Panc1 (cell line): Measurements from ENCODE around the gene FAM83E. TPM values are rescaled to one million over a fixed set of nuclear protein-coding genes. Genes with fewer than 3 reads are reported as not detected.

ENCODE experiments used
- ATAC-seq: fragments of 200-7000 bp; cut with Tn5 transposase; 2 replicates; pipeline ENCODE4 v1.9.1; 2020; ENCODE audit warnings: mild to moderate bottlenecking, moderate library complexity
- BruUV-seq: library from RNA; stranded (reverse); fragments of 400-500 nt; replicated peaks from 2 replicates; lab custom pipeline; 2021; lab: Mats Ljungman, UMichigan
- CTCF ChIA-PET: fragments of 300-600 bp; sonication (Branson Sonifier 250); formaldehyde crosslinking; loops from one replicate; lab custom pipeline; 2022; ENCODE audit warnings: antibody characterized with exemption; lab: Charles Lee
- POLR2A ChIA-PET: fragments of 300-600 bp; sonication (Branson Sonifier 250); formaldehyde crosslinking; loops from one replicate; lab custom pipeline; 2022; ENCODE audit warnings: antibody characterized with exemption; lab: Charles Lee
- DNase-seq: peaks from one replicate; pipeline ENCODE4 v3.0.0-alpha.2; 2010; ENCODE audit warnings: low read depth, low spot score
- H3K27ac ChIP-seq: 2 replicates; pipeline ENCODE4 v1.5.1; 2011; ENCODE audit warnings: mild to moderate bottlenecking, low read length, inconsistent platforms
- H3K27me3 ChIP-seq: fragments of 200-500 bp; sonication (Bioruptor generic); 2 replicates; pipeline ENCODE4 v1.6.0; 2014; ENCODE audit warnings: low read length, inconsistent platforms; ENCODE audit not compliant: control insufficient read depth, insufficient read depth
- H3K36me3 ChIP-seq: fragments of 200-500 bp; sonication (Bioruptor generic); 2 replicates; pipeline ENCODE4 v1.5.1; 2014; ENCODE audit warnings: inconsistent platforms, mild to moderate bottlenecking, low read length, moderate library complexity; ENCODE audit not compliant: control insufficient read depth, insufficient read depth
- H3K4me1 ChIP-seq: 2 replicates; pipeline ENCODE4 v1.5.1; 2011; ENCODE audit warnings: inconsistent platforms, mild to moderate bottlenecking, low read length, moderate library complexity; ENCODE audit not compliant: control insufficient read depth, insufficient read depth
- H3K4me3 ChIP-seq, 2 experiments: 2 replicates each; pipeline ENCODE4 v1.5.1; 2011 to 2012; ENCODE audit warnings: low read depth in 2 of 2, low read length in 2 of 2, mild to moderate bottlenecking in 2 of 2, inconsistent platforms in 1 of 2, moderate library complexity in 1 of 2
- H3K9me3 ChIP-seq: fragments of 200-500 bp; sonication (Bioruptor generic); 2 replicates; pipeline ENCODE4 v1.5.1; 2014; ENCODE audit warnings: low read depth, mild to moderate bottlenecking, inconsistent platforms, low read length, moderate library complexity; ENCODE audit not compliant: control insufficient read depth, insufficient read depth
- POLR2AphosphoS5 ChIP-seq: IDR thresholded peaks from 2 replicates; pipeline ENCODE4 v1.6.1; 2012; ENCODE audit warnings: mild to moderate bottlenecking, low read depth, low read length, moderate library complexity
- REST ChIP-seq, 2 experiments: IDR thresholded peaks; 2 replicates each; pipeline ENCODE4 v1.6.1; 2011 to 2012; ENCODE audit warnings: low read depth in 2 of 2, control low read depth in 1 of 2, low read length in 1 of 2, mild to moderate bottlenecking in 1 of 2, moderate library complexity in 1 of 2; ENCODE audit not compliant: insufficient read depth in 1 of 2
- SIN3A ChIP-seq: IDR thresholded peaks from 2 replicates; pipeline ENCODE4 v1.6.1; 2012; ENCODE audit warnings: low read depth, mild to moderate bottlenecking, low read length, moderate library complexity, borderline replicate concordance; ENCODE audit not compliant: insufficient read depth
- TCF7L2 ChIP-seq: IDR thresholded peaks from 2 replicates; pipeline ENCODE4 v1.6.1; 2011; ENCODE audit warnings: mild to moderate bottlenecking, low read depth, low read length, inconsistent platforms
- in situ Hi-C: cut with HindIII; loops from 2 replicates; pipeline ENCODE4 v1.10.0; 2016; ENCODE audit warnings: low sequenced_read_pairs, low pct_unique_long_range_greater_than_20kb
- intact Hi-C: fragments of 100-400 bp; cut with micrococcal nuclease; formaldehyde crosslinking; loops from one replicate; pipeline ENCODE4 v1.10.0; 2022; ENCODE audit not compliant: unreplicated experiment
- total RNA-seq: library from RNA; stranded (reverse); gene quantifications from one replicate; pipeline ENCODE4 v1.2.1, GENCODE V29; 2021; ENCODE audit not compliant: unreplicated experiment
- TF ChIP-seq, protein P1 (sequence below): fragments of 450-650 bp; IDR thresholded peaks from 2 replicates; pipeline ENCODE4 v1.5.1; 2017; ENCODE audit warnings: mild to moderate bottlenecking

Gene FAM83E
- total RNA-seq, 1 experiment from 2014 or later: 1.0 TPM

DNA sequence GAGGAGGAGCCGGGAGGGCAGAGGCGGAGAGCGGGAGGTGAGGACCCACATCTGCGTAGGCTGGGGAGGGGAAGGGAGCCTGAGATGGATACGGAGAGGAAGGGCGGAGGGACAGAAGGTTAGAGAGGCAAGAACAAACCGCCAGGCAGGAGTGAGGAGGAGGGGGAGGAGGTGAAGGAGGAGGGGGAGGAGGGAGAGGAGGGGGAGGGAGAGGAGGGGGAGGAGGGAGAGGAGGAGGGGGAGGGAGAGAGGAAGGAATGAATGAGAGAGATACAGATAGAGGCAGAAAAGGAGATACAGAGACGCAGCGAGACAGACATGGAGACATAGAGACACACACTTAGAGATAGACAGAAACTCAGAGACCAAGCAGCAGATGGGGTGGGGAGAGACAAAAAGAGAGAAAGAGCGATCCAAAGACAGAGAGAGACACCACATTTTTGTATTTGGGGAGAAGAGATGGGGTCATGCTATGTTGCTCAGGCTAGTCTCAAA is 31.9 kb upstream of the FAM83E start:
- ChIA-PET POLR2A (interaction anchor here (0.6 kb wide), 1 partner anchor 15 kb away, joined by 3 read pairs; no protein-coding TSS in a partner anchor), CTCF (no interaction called here)
- no peaks in the 10 kb centered on the region for H3K27me3 ChIP-seq
- peak overlapping the region; percentile 21 for H3K27ac ChIP-seq
- intact Hi-C loops (no loop called here), in situ Hi-C loops (no loop called here)
- peak overlapping the region; percentile 53 to 69 for H3K4me3 ChIP-seq
- no TSS peak for BruUV-seq
- H3K36me3 ChIP-seq: no peaks in the 10 kb centered on the region
- TF ChIP-seq POLR2AphosphoS5 (no peak), SIN3A (no peak), TCF7L2 (no peak), REST (IDR thresholded peaks at IDR 0.05; ENCODE audit: insufficient read depth in 1 of 2, low read depth in 2 of 2, low read length in 1 of 2) (no peak)
- TF ChIP-seq, protein P1, sequence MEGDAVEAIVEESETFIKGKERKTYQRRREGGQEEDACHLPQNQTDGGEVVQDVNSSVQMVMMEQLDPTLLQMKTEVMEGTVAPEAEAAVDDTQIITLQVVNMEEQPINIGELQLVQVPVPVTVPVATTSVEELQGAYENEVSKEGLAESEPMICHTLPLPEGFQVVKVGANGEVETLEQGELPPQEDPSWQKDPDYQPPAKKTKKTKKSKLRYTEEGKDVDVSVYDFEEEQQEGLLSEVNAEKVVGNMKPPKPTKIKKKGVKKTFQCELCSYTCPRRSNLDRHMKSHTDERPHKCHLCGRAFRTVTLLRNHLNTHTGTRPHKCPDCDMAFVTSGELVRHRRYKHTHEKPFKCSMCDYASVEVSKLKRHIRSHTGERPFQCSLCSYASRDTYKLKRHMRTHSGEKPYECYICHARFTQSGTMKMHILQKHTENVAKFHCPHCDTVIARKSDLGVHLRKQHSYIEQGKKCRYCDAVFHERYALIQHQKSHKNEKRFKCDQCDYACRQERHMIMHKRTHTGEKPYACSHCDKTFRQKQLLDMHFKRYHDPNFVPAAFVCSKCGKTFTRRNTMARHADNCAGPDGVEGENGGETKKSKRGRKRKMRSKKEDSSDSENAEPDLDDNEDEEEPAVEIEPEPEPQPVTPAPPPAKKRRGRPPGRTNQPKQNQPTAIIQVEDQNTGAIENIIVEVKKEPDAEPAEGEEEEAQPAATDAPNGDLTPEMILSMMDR: no peak
- H3K9me3 ChIP-seq: no peaks in the 10 kb centered on the region
- DNase-seq (no peak), ATAC-seq (no peak)
- H3K4me1 ChIP-seq: peaks cover 2% of the 10 kb centered on the region; the same call in 1 of the 2 replicates

DNA sequence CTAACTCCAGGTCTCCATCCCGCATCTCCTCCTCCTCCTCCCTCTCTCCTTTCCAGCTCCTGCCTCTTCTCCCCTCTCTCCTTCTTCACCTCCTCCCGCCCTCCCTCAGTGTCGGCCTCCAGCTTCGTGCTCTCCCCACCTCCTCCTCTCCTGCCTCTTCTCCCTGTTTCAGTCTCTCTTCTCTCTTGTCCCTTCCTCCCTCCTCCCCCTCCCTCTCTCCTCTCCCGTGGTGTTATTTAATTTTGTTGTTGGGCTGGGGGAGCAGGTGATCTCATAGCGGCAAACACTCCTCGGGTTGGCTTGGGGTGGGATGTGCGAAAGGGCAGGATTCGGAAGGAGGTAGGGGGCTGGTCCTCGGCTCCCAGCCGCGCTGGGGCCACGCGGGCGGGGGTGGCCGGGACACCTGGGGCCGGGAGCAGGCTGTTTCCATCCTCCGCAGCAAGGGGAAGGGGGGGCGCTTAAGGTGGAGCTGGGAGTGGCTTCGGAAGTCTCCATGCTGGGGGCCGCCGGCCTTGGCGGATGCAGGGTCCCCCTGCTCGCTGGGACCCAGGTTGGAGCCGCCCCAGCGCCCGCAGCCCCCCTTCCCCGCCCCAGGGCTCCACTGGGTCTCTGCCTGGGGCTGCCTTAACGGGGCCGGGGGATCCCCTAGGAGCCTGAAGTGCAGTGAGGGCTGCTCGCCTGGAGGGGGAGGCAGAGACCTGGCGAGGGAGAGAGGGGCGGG is 31.3 kb upstream of the FAM83E start, which contains the start of gene CA11:
Gene CA11 (minus strand): TSS at position 187 of the 721 bp plus-strand sequence. CDS start 555 bp downstream, outside the sequence.
- ChIA-PET POLR2A (interaction anchor here (0.6 kb wide), 1 partner anchor 15 kb away, joined by 3 read pairs; no protein-coding TSS in a partner anchor), CTCF (interaction anchor here (0.5 to 1.0 kb wide), 3 partner anchors 30 to 254 kb away, joined by 4 to 5 read pairs (median 4); no protein-coding TSS in a partner anchor)
- Histone ChIP-seq H3K4me1 (peaks cover 2% of the 10 kb centered on the region; the same call in 1 of the 2 replicates), H3K27ac (peak within 1 kb of the TSS; percentile 52), H3K36me3 (no peaks in the 10 kb centered on the region), H3K4me3 (peak within 1 kb of the TSS; percentile 53 to 69), H3K27me3 (no peaks in the 10 kb centered on the region), H3K9me3 (no peaks in the 10 kb centered on the region)
- in situ Hi-C loops (no loop called here), intact Hi-C loops (no loop called here)
- BruUV-seq: no TSS peak
- DNase-seq: no peak
- ATAC-seq: peak; percentile 90
- TF ChIP-seq, protein P1: peak; percentile 88
- TF ChIP-seq POLR2AphosphoS5: no peak
